Natural killer cell treated with Interleukin-12 subunit alpha and Interleukin-12 subunit beta and Interleukin-15 and Interleukin-18, amount 100 ng/mL, for 72 hours (primary cell): ENCODE results near the gene MAP3K6. TPM values are rescaled to one million over a fixed set of nuclear protein-coding genes. Genes with fewer than 3 reads are reported as not detected.

Experiments used
- ATAC-seq, 2 donors: fragments of 150-1000 bp; cut with Tn5 transposase in 1 of 2; sonication (Bioruptor Pico), chemical (Tn5 transposase) in 1 of 2; 2 replicates each; pipeline ENCODE4 v1.10.0; 2021
- DNase-seq: peaks from one replicate; pipeline ENCODE4 v3.0.0; 2022; ENCODE audit warnings: low spot score
- H3K27ac Mint-ChIP-seq, 2 donors: 1 replicate in 1 of 2; 2 replicates in 1 of 2; pipeline ENCODE4 v1.8.0; 2022; ENCODE audit warnings: mixed read lengths in 2 of 2, mild to moderate bottlenecking in 1 of 2, moderate library complexity in 1 of 2
- H3K27me3 Mint-ChIP-seq, 2 donors: 1 replicate in 1 of 2; 2 replicates in 1 of 2; pipeline ENCODE4 v1.8.0; 2022; ENCODE audit warnings: mixed read lengths in 2 of 2
- H3K36me3 Mint-ChIP-seq: one replicate; pipeline ENCODE4 v1.8.0; 2022; ENCODE audit warnings: mixed read lengths
- H3K4me1 Mint-ChIP-seq, 2 donors: 1 replicate in 1 of 2; 2 replicates in 1 of 2; pipeline ENCODE4 v1.8.0; 2022; ENCODE audit warnings: low read depth in 2 of 2, mixed read lengths in 2 of 2, mild to moderate bottlenecking in 1 of 2
- H3K4me3 Mint-ChIP-seq: one replicate; pipeline ENCODE4 v1.8.0; 2022; ENCODE audit warnings: mixed read lengths
- H3K9me3 Mint-ChIP-seq: 2 replicates; pipeline ENCODE4 v1.8.0; 2022; ENCODE audit warnings: mixed read lengths
- total RNA-seq, 2 donors: library from RNA; stranded (reverse); gene quantifications; one replicate each; pipeline ENCODE4 v1.2.3, GENCODE V29; 2022

The MAP3K6 gene
- total RNA-seq, 2 donors from 2014 or later: 8.5 TPM

DNA sequence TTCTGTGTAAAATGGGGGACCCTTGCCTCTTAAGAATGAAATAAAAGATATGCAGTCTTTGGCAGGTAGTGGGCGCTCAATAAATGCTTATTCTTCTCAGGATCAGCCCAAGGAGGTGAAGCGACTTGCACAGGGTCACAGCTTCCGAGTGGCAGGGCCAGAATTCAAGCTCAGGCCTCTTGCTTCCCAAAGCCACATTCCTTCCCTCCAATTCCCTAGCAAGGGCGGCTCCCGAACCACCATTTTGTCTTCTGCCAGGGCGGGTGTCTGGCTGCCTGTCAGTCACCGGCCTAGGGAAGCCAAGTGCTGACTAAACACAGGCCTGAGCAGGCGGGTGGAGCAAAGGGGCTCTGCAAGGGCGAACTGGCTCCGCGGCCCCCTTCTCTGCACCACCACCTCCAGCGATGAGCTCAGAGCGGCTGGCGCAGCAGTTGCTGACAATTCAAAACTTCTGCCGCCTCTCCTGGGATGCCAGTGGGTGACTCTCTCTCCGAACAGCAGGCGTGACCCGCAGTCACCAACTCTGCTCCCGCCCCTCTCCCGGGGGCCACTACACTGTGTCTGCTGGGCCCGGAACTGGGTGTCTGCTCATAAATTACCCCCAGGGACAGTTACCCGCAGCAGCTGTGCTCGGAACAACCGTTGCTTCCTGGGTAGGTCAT lies 36.4 kb upstream of the MAP3K6 start:
- no peaks in the 10 kb centered on the region for H3K27me3 Mint-ChIP-seq
- no peak for DNase-seq
- peak overlapping the region; percentile 76 for H3K4me3 Mint-ChIP-seq
- peaks cover 18 to 30% of the 10 kb centered on the region in 2 donors for H3K4me1 Mint-ChIP-seq
- H3K36me3 Mint-ChIP-seq: peaks cover 9% of the 10 kb centered on the region
- no peaks in the 10 kb centered on the region for H3K9me3 Mint-ChIP-seq
- peak overlapping the region; percentile 75 to 76 for H3K27ac Mint-ChIP-seq
- peak; percentile 84 to 85 for ATAC-seq

DNA sequence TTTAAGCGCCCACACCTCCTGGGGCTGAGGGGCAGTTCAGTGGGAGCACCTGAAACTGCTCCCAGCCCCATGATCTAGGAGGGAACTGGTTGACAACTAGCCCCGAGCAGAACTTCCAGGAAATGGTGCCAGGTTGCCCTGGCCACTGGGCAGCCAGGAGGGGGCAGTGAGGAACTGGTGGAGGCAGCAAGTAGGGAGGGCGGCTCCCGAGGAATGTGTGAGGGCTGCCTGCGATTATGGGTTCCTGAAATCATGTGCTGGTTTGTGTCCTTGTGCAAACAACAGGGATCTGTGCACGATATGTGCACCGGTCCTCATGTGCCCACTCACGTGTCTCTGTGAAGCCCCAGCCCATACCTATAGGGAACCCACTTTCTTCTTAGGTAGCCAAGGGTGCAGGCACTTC lies 35.6 kb upstream of the MAP3K6 start:
- peaks cover 3% of the 10 kb centered on the region for H3K36me3 Mint-ChIP-seq
- ATAC-seq (no peak), DNase-seq (no peak)
- no peak overlapping the region for H3K4me3 Mint-ChIP-seq
- H3K9me3 Mint-ChIP-seq: no peaks in the 10 kb centered on the region
- peaks cover 18 to 30% of the 10 kb centered on the region in 2 donors for H3K4me1 Mint-ChIP-seq
- H3K27me3 Mint-ChIP-seq: no peaks in the 10 kb centered on the region
- peak overlapping the region; percentile 75 to 76 for H3K27ac Mint-ChIP-seq

- Mint-ChIP-seq H3K9me3 (no peaks in the 10 kb centered on the region), H3K36me3 (no peaks in the 10 kb centered on the region), H3K27ac (peak overlapping the region in 1 of 2 donors; percentile 65), H3K4me3 (no peak overlapping the region), H3K4me1 (peaks cover 18 to 30% of the 10 kb centered on the region in 2 donors), H3K27me3 (no peaks in the 10 kb centered on the region)
- DNase-seq: no peak
- no peak for ATAC-seq
Observed at GRCh38 chr1:27400963-27401341, 34.2 kb upstream of the MAP3K6 start.

DNA sequence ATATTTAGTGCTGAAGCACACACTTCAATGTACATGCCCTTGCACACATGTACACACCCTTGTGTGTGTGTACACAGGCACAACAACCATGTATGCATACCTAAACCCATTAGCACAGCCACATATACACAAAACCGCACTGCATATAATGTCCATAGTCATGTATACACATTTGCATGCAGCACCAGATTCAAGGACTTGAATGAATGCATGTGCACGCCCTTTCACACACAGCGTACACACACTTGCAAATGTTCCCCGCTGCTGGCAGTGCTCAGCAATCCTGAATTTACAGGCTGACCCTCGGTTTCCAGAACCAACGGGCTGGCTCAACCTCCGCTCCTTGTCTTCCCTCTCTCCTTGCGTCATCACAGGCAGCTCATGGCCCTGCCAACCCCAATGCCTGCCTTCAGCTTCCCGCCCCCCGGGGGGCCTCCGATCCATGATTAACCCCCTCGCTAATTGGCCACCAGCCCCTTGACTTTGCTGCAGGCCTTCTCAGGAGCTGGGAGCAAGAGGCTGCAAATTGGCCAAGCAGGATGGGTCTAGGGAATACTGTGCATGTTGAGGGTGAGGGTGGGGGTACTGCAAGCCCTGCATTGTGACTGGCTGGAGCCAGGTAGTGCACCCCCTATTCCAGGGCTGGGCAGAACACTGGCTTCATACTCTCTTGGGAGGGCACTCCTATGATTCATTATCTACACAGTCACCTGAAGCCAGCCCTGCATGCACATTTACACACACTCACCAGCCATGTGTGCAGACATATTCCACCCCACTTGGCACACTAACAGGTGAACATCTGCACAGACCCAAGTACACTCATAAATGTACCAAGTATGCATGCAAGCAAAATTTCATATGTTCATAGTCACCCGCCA lies 33.6 kb upstream of the MAP3K6 start:
- peaks cover 18 to 30% of the 10 kb centered on the region in 2 donors for H3K4me1 Mint-ChIP-seq
- H3K36me3 Mint-ChIP-seq: no peaks in the 10 kb centered on the region
- H3K27me3 Mint-ChIP-seq: no peaks in the 10 kb centered on the region
- ATAC-seq (no peak), DNase-seq (no peak)
- peak overlapping the region in 1 of 2 donors; percentile 47 for H3K27ac Mint-ChIP-seq
- H3K4me3 Mint-ChIP-seq: no peak overlapping the region
- H3K9me3 Mint-ChIP-seq: no peaks in the 10 kb centered on the region

- no peaks in the 10 kb centered on the region for H3K9me3 Mint-ChIP-seq
- peaks cover 18 to 30% of the 10 kb centered on the region in 2 donors for H3K4me1 Mint-ChIP-seq
- DNase-seq (no peak), ATAC-seq (no peak)
- H3K4me3 Mint-ChIP-seq: no peak overlapping the region
- no peaks in the 10 kb centered on the region for H3K27me3 Mint-ChIP-seq
- H3K36me3 Mint-ChIP-seq: no peaks in the 10 kb centered on the region
- no peak overlapping the region for H3K27ac Mint-ChIP-seq
Observed at GRCh38 chr1:27399251-27400025, 32.7 kb upstream of the MAP3K6 start.

DNA sequence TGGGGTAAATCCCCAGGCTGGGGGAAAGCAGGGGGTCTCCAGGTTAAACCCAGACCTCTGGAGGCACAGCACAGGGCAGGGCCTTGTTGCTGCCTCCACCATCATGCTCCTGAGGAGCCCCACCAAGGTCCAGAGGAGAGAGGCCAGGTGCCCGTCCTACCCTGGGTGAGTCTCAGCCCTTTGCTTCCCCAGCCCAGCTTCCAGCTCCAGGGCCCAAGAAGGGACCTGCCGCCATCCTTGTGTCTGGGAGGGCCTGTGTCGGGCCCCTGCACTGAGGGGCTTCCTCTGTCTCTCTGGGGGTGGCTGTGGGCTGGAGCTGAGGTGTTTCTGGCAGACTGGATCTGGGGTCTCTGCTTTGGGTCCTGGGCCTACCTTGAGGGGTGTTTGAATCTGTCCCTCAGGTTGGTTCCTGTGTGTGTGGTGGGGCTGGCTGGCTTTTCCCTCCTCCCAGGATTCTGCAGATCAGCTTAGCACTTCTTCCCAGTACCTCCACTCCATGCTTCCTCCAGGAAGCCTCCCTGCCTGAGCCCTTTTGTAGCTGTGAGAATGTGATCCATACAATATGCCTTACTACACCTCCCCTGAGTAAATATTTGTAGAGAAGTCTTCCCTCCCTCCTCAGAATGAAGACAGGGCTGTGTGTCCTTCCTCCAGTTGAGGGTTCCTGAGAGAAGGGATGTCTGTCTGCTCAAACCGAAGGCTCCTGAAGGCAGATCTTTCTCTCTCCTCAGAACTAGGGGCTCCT lies 31.8 kb upstream of the MAP3K6 start:
- ATAC-seq (no peak), DNase-seq (no peak)
- H3K9me3 Mint-ChIP-seq: no peaks in the 10 kb centered on the region
- H3K36me3 Mint-ChIP-seq: no peaks in the 10 kb centered on the region
- H3K27me3 Mint-ChIP-seq: no peaks in the 10 kb centered on the region
- H3K27ac Mint-ChIP-seq: peak overlapping the region in 1 of 2 donors; percentile 23
- no peak overlapping the region for H3K4me3 Mint-ChIP-seq
- peaks cover 9 to 23% of the 10 kb centered on the region in 2 donors for H3K4me1 Mint-ChIP-seq

GRCh38 chr1:27397749-27398148 lies 31.0 kb upstream of the MAP3K6 start:
- peaks cover under 1 to 17% of the 10 kb centered on the region in 2 donors for H3K4me1 Mint-ChIP-seq
- no peaks in the 10 kb centered on the region for H3K9me3 Mint-ChIP-seq
- H3K27ac Mint-ChIP-seq: no peak overlapping the region
- H3K27me3 Mint-ChIP-seq: no peaks in the 10 kb centered on the region
- no peaks in the 10 kb centered on the region for H3K36me3 Mint-ChIP-seq
- ATAC-seq (no peak), DNase-seq (no peak)
- H3K4me3 Mint-ChIP-seq: no peak overlapping the region

DNA sequence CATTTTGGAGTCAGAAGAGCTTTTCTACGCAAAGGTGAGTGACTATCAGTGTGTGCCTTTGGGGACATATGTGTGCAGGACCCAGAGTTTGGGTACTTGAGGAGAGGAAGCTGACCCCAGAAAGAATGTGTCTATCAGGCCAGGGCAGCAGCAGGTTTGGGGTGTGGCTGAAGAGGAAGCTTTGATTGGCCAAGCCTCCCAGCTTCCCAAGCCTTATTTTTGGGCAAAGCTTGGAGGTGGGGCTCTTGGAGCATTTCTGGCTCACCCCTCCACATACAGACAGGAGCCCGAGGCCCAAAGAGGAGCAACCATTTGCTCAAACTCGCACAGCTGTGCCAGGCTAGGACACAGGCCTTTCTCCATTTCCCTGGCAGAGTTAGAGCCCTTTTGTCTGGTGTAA lies 30.3 kb upstream of the MAP3K6 start:
- Mint-ChIP-seq H3K4me3 (no peak overlapping the region), H3K4me1 (peaks cover 3 to 14% of the 10 kb centered on the region in 2 donors), H3K27ac (no peak overlapping the region), H3K27me3 (peaks cover 0 to 2% of the 10 kb centered on the region in 2 donors), H3K9me3 (no peaks in the 10 kb centered on the region), H3K36me3 (no peaks in the 10 kb centered on the region)
- no peak for ATAC-seq
- DNase-seq: peak; percentile 15

DNA sequence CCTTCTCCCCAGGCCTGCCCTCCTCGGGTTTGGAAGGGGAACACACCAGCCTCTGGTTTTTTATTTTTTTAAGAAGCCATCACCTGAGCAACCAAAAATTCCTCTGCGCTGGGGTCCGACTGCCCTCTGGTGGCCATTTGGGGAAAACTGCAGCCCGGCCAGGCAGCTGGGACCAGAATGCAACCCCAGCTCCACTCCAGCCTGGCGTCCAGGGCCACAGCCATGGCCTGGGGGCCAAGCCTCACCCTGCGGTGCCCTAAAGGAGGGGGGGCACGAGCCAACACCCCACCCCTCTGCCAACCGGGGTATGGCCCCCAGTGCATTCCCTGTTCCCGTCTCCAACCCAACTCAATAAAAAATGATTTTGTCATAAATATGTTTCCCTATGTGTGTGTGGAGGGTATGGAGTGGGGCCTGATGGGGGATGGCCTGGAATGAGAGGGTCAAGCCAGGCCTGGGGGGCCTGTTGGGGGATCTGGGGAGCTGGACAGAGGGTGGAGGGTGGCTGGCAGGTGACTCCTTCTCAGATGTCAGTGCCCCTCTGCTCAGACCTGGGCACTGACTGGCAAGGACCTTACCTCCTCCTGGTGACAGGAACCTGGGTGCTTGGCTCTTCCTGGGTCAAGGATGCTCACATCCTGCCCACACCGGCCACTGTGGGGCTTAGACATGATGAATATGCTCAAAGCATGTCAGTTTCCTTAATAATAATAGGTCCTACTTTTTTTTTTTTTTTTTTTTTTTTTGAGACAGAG lies 28.9 kb upstream of the MAP3K6 start:
- Mint-ChIP-seq H3K9me3 (no peaks in the 10 kb centered on the region), H3K4me1 (peaks cover 9 to 12% of the 10 kb centered on the region in 2 donors), H3K36me3 (no peaks in the 10 kb centered on the region), H3K27ac (no peak overlapping the region), H3K27me3 (peaks cover 0 to 3% of the 10 kb centered on the region in 2 donors), H3K4me3 (no peak overlapping the region)
- DNase-seq: peak; percentile 75
- ATAC-seq: no peak

DNA sequence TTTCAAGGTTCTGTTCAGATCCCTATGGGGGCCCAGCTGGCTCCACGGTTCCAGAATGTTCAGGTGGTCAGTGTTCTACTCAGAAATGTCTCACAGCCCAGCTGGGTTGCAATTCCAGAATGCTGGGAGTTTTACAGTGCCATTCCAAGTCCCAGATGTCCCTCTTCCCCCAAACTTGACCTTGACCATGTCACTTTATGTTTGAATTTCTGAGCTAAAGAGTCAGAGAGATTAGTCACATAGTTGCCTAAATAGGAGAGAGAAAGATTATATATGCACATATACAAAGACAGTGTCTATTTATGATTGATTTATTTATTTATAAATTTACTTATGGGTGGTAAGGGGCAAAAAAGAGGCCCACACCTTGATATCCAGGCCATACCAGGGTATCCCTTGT lies 28.2 kb upstream of the MAP3K6 start:
- Mint-ChIP-seq H3K4me3 (no peak overlapping the region), H3K4me1 (peaks cover 9% of the 10 kb centered on the region in 2 donors), H3K9me3 (no peaks in the 10 kb centered on the region), H3K27ac (no peak overlapping the region), H3K36me3 (no peaks in the 10 kb centered on the region), H3K27me3 (peaks cover 0 to 3% of the 10 kb centered on the region in 2 donors)
- DNase-seq: no peak
- ATAC-seq: no peak

DNA sequence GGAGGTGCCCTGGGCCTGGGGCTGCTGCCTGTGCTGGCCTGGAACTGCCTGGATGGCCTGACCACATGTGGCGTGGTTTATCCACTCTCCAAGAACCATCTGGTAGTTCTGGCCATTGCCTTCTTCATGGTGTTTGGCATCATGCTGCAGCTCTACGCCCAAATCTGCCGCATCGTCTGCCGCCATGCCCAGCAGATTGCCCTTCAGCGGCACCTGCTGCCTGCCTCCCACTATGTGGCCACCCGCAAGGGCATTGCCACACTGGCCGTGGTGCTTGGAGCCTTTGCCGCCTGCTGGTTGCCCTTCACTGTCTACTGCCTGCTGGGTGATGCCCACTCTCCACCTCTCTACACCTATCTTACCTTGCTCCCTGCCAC lies 27.5 kb upstream of the MAP3K6 start:
- no peaks in the 10 kb centered on the region for H3K36me3 Mint-ChIP-seq
- H3K4me1 Mint-ChIP-seq: peaks cover 9% of the 10 kb centered on the region in 2 donors
- DNase-seq: peak; percentile 47
- no peak overlapping the region for H3K27ac Mint-ChIP-seq
- ATAC-seq: no peak
- no peaks in the 10 kb centered on the region for H3K9me3 Mint-ChIP-seq
- peaks cover 0 to 3% of the 10 kb centered on the region in 2 donors for H3K27me3 Mint-ChIP-seq
- H3K4me3 Mint-ChIP-seq: peak overlapping the region; percentile 44

GRCh38 chr1:27393641-27394281 lies 27.0 kb upstream of the MAP3K6 start:
- H3K4me3 Mint-ChIP-seq: peak overlapping the region; percentile 44
- H3K4me1 Mint-ChIP-seq: peaks cover 9% of the 10 kb centered on the region in 2 donors
- H3K27ac Mint-ChIP-seq: no peak overlapping the region
- H3K27me3 Mint-ChIP-seq: peaks cover 0 to 3% of the 10 kb centered on the region in 2 donors
- no peaks in the 10 kb centered on the region for H3K9me3 Mint-ChIP-seq
- ATAC-seq: no peak
- DNase-seq: peak; percentile 51
- no peaks in the 10 kb centered on the region for H3K36me3 Mint-ChIP-seq
